ENCODE measurements around the gene HDAC9.

GRCh38 chr7:18815261-18815960 lies 319.9 kb downstream of the HDAC9 start:
- TF ChIP-seq CTCF (conservative IDR thresholded peaks at IDR 0.05) (no peak), EZH2 (IDR thresholded peaks at IDR 0.05; ENCODE audit: low read depth) (no peak)

All from PC-9 (cell line).